Activated naive CD8-positive, alpha-beta T cell (primary cell): ENCODE results near the gene RINL.
A peak's percentile ranks its signal among the peaks of the same experiment; 100 is the strongest.
"Not testable (repeated sequence)": the region's sequence is repeated elsewhere in the genome, so short reads cannot be mapped to it uniquely, and the experiment has no call there.

Source experiments
- H3K27ac Mint-ChIP-seq: one replicate; pipeline ENCODE4 v1.8.0; 2021; ENCODE audit warnings: mixed read lengths
- H3K27me3 Mint-ChIP-seq: one replicate; pipeline ENCODE4 v1.8.0; 2021; ENCODE audit warnings: mixed read lengths
- H3K36me3 Mint-ChIP-seq: one replicate; pipeline ENCODE4 v1.8.0; 2021; ENCODE audit warnings: mixed read lengths
- H3K4me1 Mint-ChIP-seq: one replicate; pipeline ENCODE4 v1.8.0; 2021; ENCODE audit warnings: low read depth, mixed read lengths
- H3K4me3 Mint-ChIP-seq: one replicate; pipeline ENCODE4 v1.8.0; 2021; ENCODE audit warnings: mild to moderate bottlenecking, mixed read lengths
- H3K9me3 Mint-ChIP-seq: one replicate; pipeline ENCODE4 v1.8.0; 2021; ENCODE audit warnings: low read depth, mixed read lengths

RINL gene

DNA sequence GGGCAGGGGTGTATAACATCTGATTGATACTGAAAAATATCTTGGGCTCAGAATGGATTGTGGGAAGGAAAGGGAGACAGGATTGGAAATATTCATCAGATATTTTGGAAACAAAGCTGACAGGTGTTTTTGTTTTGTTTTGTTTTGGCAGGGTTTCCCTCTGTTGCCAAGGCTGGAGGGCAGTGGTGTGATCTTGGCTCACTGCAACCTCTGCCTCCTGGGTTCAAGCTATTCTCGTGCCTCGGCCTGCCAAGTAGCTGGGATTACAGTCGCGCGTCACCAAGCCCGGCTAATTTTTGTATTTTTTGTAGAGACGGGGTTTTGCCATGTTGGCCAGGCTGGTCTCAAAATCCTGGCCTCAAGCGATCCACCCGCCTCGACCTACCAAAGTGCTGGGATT is 4.7 kb downstream of the RINL start:
- not testable (repeated sequence) for H3K27me3 Mint-ChIP-seq

DNA sequence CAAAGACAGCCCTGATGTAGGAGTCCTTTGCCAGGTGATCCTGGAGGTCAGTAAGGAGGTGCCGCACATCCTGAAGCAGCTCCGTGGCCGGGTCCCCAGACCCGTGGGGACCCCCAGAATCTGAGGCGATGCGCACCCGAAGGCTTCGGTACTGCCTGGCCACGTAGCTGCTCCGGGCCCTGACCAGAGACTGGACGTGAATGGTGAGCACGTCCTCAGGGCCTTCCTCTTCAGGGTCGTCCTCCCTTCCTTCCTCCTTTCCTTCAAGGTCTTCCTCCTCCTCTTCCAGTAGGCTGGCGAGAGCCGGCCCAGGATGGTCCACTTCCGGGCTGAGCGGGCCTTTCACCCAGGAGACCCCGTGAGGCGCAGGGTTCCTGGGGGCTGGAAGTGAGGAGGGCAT is 7.5 kb downstream of the RINL start:
- H3K36me3 Mint-ChIP-seq: peaks cover 4% of the 10 kb centered on the region
- H3K9me3 Mint-ChIP-seq: no peaks in the 10 kb centered on the region
- H3K27ac Mint-ChIP-seq: peak overlapping the region; percentile 92
- H3K27me3 Mint-ChIP-seq: no peaks in the 10 kb centered on the region
- peaks cover 44% of the 10 kb centered on the region for H3K4me1 Mint-ChIP-seq
- peak overlapping the region; percentile 92 for H3K4me3 Mint-ChIP-seq

More for the DNA sequence above, 4.7 kb downstream of the RINL start:
- Mint-ChIP-seq H3K27ac (peak overlapping the region; percentile 62), H3K4me1 (peaks cover 44% of the 10 kb centered on the region)
- H3K36me3 Mint-ChIP-seq, H3K4me3 Mint-ChIP-seq, H3K9me3 Mint-ChIP-seq: not testable (repeated sequence)

DNA sequence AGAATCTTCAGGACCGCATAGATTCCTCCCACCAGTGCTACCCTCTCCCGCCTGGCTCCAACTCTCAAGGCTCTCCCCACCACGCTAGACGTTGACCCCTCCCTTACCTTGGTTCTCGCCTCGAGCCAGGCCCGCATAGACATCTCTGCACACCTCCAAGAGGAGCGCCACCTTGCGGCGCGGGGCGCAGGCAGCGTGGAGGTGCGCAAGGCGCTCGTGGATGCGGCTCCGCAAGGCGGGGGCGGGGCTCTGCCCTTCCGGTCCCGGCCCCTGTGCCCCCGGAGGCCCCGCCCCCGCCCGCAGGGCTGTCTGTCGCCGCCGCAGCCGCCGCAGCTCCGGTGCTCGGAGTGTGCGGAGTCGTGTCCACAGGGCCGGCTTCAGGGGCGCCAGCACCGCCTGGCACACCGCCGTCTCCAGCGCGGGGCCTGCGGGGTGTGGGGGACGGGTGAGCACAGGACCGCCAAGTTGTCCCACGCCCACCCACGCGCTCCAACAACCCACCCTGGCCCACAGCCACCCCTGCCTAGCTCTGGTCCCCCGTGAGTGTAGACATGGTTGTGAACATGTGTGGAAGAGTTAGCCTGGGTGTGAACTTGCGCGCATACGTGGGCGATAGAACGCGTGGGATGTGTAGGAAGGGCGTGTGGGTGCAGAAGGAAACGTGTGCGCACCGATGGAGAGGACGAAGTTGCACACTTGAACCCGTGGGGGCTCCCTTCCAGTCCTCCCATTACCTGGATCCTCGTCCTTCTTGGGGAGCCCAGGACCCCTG is 8.1 kb downstream of the RINL start:
- peak overlapping the region; percentile 92 for H3K27ac Mint-ChIP-seq
- peak overlapping the region; percentile 92 for H3K4me3 Mint-ChIP-seq
- H3K36me3 Mint-ChIP-seq: peaks cover 7% of the 10 kb centered on the region
- no peaks in the 10 kb centered on the region for H3K9me3 Mint-ChIP-seq
- no peaks in the 10 kb centered on the region for H3K27me3 Mint-ChIP-seq
- H3K4me1 Mint-ChIP-seq: peaks cover 49% of the 10 kb centered on the region

GRCh38 chr19:38869160-38869835 is 8.8 kb downstream of the RINL start:
- peaks cover 7% of the 10 kb centered on the region for H3K36me3 Mint-ChIP-seq
- no peaks in the 10 kb centered on the region for H3K27me3 Mint-ChIP-seq
- H3K27ac Mint-ChIP-seq: peak overlapping the region; percentile 92
- H3K9me3 Mint-ChIP-seq: no peaks in the 10 kb centered on the region
- H3K4me1 Mint-ChIP-seq: peaks cover 57% of the 10 kb centered on the region
- peak overlapping the region; percentile 92 for H3K4me3 Mint-ChIP-seq

DNA sequence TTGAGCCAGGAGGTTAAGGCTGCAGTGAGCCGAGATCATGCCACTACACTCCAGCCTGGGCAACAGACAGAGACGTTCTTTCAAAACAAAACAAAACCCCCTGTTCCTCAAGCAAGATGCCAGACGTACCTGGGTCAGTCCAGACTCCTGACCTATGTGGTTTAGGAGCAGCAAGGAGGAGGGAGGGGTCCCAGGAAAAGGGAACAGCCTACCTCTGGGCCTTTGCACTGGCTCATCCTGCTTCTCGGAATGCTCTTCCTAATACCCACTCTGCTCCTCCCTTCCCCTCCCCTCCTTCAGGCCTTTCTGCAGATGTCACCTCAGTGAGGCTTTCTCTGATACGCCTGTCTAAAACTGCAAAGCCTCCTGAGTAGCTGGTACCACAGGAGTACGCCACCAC is 9.5 kb downstream of the RINL start:
- Mint-ChIP-seq H3K4me1 (peaks cover 58% of the 10 kb centered on the region), H3K4me3 (peak overlapping the region; percentile 92), H3K9me3 (no peaks in the 10 kb centered on the region), H3K27me3 (no peaks in the 10 kb centered on the region), H3K36me3 (peaks cover 7% of the 10 kb centered on the region), H3K27ac (peak overlapping the region; percentile 92)

DNA sequence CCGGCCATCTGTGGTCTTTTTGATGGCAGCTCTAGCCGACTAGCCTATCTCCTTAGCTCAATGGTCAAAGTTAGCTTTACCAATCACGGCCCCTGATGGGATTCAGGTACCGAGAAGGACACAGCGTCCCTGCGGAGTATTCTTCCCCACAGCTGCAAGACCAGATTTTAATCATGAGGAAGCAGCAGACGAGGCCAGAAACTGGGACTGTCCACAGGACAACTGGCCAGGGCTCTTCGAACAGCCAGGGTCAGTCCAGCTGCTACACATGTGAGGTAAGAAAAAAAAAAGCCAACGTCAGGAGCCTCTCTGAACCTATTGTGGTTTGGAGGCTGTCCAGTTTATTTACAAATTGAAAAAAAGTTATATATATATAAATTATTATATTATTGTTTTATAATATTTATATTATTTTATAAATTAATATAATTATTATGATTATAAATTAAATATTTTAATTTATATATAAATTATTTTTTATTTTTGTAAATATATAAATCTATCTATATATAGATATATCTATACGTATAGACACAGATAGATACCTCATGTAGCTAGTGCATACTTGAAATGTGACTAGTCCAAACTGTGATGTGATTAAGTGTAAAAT is 10.8 kb downstream of the RINL start:
- no peak overlapping the region for H3K4me3 Mint-ChIP-seq

DNA sequence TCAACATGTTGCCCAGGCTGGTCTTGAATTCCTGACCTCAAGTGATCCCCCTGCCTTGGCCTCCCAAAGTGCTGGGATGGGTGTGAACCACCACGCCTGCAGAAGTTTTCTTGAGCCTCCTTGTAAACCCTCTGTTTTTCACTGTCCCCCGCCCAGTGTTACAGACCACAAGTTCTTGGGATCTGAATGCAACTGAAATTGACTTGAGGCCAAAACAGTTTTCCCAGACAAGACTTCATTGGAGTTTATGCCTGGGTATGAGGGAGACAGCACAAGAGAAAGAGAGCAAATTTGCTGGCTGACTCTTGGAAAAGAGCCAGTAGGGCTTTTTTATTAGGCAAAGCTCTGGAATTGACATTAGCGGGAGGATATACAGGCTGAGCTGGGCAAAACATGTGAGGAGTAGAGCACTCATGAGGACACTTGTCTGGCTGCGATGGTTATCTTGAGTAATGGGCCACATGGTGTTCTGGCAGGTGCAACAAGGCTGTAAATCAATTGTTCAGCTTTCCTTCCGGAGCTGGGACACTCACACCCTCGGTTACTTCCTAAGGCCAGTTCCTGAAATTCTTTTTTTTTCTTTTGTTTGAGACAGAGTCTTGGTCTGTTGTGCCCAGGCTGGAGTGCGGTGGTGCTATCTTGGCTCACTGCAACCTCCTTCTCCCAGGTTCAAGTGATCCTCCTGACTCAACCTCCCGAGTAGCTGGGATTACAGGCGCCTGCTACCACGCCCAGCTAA is 15.6 kb downstream of the RINL start:
- H3K4me3 Mint-ChIP-seq: no peak overlapping the region
- H3K27me3 Mint-ChIP-seq: no peaks in the 10 kb centered on the region
- peak overlapping the region; percentile 58 for H3K27ac Mint-ChIP-seq
- H3K9me3 Mint-ChIP-seq: no peaks in the 10 kb centered on the region
- H3K36me3 Mint-ChIP-seq: peaks cover 3% of the 10 kb centered on the region
- H3K4me1 Mint-ChIP-seq: peaks cover 39% of the 10 kb centered on the region

More for the DNA sequence above, 10.8 kb downstream of the RINL start:
- no peaks in the 10 kb centered on the region for H3K27me3 Mint-ChIP-seq
- no peaks in the 10 kb centered on the region for H3K9me3 Mint-ChIP-seq
- H3K27ac Mint-ChIP-seq: peak overlapping the region; percentile 28
- H3K36me3 Mint-ChIP-seq: peaks cover 3% of the 10 kb centered on the region
- peaks cover 58% of the 10 kb centered on the region for H3K4me1 Mint-ChIP-seq

DNA sequence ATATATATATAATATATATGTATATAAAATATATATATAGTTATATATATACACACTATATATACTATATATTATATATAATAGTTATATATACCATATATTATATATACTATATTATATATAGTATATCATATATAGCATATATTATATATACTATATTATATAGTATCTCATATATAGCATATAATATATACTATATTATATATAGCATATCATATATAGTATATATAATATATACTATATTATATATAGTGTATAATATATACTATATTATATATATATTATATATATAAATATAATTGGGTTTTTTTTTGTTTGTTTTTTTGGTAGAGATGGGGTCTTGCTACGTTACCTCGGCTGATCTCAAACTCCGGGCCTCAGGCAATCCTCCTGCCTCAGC is 16.7 kb downstream of the RINL start:
- Mint-ChIP-seq H3K4me1 (peaks cover 43% of the 10 kb centered on the region), H3K4me3 (no peak overlapping the region), H3K27me3 (no peaks in the 10 kb centered on the region), H3K27ac (no peak overlapping the region), H3K36me3 (peaks cover 3% of the 10 kb centered on the region), H3K9me3 (no peaks in the 10 kb centered on the region)

DNA sequence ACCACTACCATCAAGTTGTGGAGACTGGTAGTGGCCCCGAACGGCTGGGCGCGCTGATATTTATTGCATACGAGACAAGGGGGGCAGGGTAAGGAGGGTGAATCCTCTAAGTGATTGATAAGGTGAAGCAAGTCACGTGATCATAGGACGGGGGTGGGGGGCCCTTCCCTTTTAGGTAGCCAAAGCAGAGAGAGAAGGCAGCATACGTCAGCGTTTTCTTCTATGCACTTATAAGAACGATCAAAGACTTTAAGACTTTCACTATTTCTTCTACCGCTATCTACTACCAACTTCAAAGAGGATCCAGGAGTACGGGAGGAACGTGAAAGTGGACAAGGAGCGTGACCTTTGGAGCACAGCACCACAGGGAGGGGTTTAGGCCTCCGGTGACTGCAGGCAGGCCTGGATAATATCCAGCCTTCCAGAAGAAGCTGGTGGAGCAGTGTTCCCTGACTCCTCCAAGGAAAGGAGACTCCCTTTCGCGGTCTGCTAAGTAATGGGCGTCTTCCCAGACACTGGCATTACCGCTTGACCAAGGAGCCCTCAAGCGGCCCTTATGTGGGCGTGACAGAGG is 18.4 kb downstream of the RINL start:
- not testable (repeated sequence) for H3K9me3 Mint-ChIP-seq, H3K27ac Mint-ChIP-seq, H3K4me3 Mint-ChIP-seq, H3K36me3 Mint-ChIP-seq, H3K27me3 Mint-ChIP-seq
- H3K4me1 Mint-ChIP-seq: peaks cover 30% of the 10 kb centered on the region

GRCh38 chr19:38856813-38857212 is 21.3 kb downstream of the RINL start:
- Mint-ChIP-seq H3K9me3 (no peaks in the 10 kb centered on the region), H3K27ac (peak overlapping the region; percentile 61), H3K4me1 (peaks cover 30% of the 10 kb centered on the region), H3K4me3 (peak overlapping the region; percentile 62), H3K27me3 (no peaks in the 10 kb centered on the region), H3K36me3 (no peaks in the 10 kb centered on the region)

GRCh38 chr19:38855751-38856150 is 22.3 kb downstream of the RINL start:
- not testable (repeated sequence) for H3K9me3 Mint-ChIP-seq, H3K36me3 Mint-ChIP-seq, H3K27me3 Mint-ChIP-seq, H3K4me3 Mint-ChIP-seq, H3K27ac Mint-ChIP-seq
- peaks cover 33% of the 10 kb centered on the region for H3K4me1 Mint-ChIP-seq

DNA sequence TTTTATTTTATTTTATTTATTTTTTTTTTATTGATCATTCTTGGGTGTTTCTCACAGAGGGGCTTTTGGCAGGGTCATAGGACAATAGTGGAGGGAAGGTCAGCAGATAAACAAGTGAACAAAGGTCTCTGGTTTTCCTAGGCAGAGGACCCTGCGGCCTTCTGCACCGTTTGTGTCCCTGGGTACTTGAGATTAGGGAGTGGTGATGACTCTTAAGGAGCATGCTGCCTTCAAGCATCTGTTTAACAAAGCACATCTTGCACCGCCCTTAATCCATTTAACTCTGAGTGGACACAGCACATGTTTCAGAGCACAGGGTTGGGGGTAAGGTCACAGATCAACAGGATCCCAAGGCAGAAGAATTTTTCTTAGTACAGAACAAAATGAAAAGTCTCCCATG is 23.1 kb downstream of the RINL start:
- H3K4me1 Mint-ChIP-seq: peaks cover 34% of the 10 kb centered on the region
- not testable (repeated sequence) for H3K27ac Mint-ChIP-seq, H3K36me3 Mint-ChIP-seq, H3K27me3 Mint-ChIP-seq, H3K9me3 Mint-ChIP-seq, H3K4me3 Mint-ChIP-seq

- Mint-ChIP-seq H3K36me3 (peaks cover 8% of the 10 kb centered on the region), H3K27me3 (no peaks in the 10 kb centered on the region), H3K9me3 (no peaks in the 10 kb centered on the region), H3K4me1 (peaks cover 44% of the 10 kb centered on the region), H3K27ac (peak overlapping the region; percentile 97), H3K4me3 (peak overlapping the region; percentile 91)
These were observed 24.9 kb downstream of the RINL start for GRCh38 chr19:38853214-38853613.

- H3K9me3 Mint-ChIP-seq: no peaks in the 10 kb centered on the region
- no peaks in the 10 kb centered on the region for H3K27me3 Mint-ChIP-seq
- H3K27ac Mint-ChIP-seq: peak overlapping the region; percentile 97
- peaks cover 47% of the 10 kb centered on the region for H3K4me1 Mint-ChIP-seq
- peaks cover 10% of the 10 kb centered on the region for H3K36me3 Mint-ChIP-seq
- H3K4me3 Mint-ChIP-seq: peak overlapping the region; percentile 91
These were observed 25.6 kb downstream of the RINL start for GRCh38 chr19:38852231-38853044.
